MM.1S (cell line): ENCODE results near the gene PPP1R12B.
"Not testable (repeated sequence)": the region's sequence is repeated elsewhere in the genome, so short reads cannot be mapped to it uniquely, and the experiment has no call there.

Source experiments
- DNase-seq: peaks from one replicate; pipeline ENCODE4 v3.0.0-alpha.2; 2015
- H2AFZ ChIP-seq: fragments of 300-600 bp; sonication (generic); 2 replicates; pipeline ENCODE4 v1.6.0; 2016; ENCODE audit warnings: antibody characterized with exemption, low read length
- H3F3A ChIP-seq: fragments of 300-600 bp; sonication (generic); 2 replicates; pipeline ENCODE4 v1.6.1; 2016; ENCODE audit warnings: mild to moderate bottlenecking, antibody characterized with exemption, low read length, moderate library complexity, mixed read lengths; ENCODE audit not compliant: insufficient read depth
- H3K27ac ChIP-seq: fragments of 300-600 bp; sonication (generic); 2 replicates; pipeline ENCODE4 v1.5.1; 2016; ENCODE audit warnings: mild to moderate bottlenecking, low read length
- H3K27me3 ChIP-seq: fragments of 300-600 bp; sonication (generic); replicated peaks from 2 replicates; pipeline ENCODE4 v1.6.0; 2016; ENCODE audit warnings: low read length; ENCODE audit not compliant: insufficient read depth
- H3K36me3 ChIP-seq: fragments of 300-600 bp; sonication (generic); replicated peaks from 2 replicates; pipeline ENCODE4 v1.6.1; 2016; ENCODE audit warnings: mild to moderate bottlenecking, low read length, mixed read lengths; ENCODE audit not compliant: insufficient read depth
- H3K4me1 ChIP-seq: fragments of 300-600 bp; sonication (generic); 2 replicates; pipeline ENCODE4 v1.6.1; 2016; ENCODE audit warnings: low read length, mixed read lengths
- H3K4me2 ChIP-seq: fragments of 300-600 bp; sonication (generic); 2 replicates; pipeline ENCODE4 v1.6.0; 2016; ENCODE audit warnings: low read depth, low read length
- H3K4me3 ChIP-seq: fragments of 300-600 bp; sonication (generic); 2 replicates; pipeline ENCODE4 v1.5.1; 2016; ENCODE audit warnings: low read length, mixed read lengths
- H3K79me2 ChIP-seq: fragments of 300-600 bp; sonication (generic); 2 replicates; pipeline ENCODE4 v1.6.1; 2016; ENCODE audit warnings: mixed run types, low read length, mixed read lengths
- H3K9ac ChIP-seq: fragments of 300-600 bp; sonication (generic); 2 replicates; pipeline ENCODE4 v1.6.1; 2016; ENCODE audit warnings: low read length, mixed read lengths
- H3K9me2 ChIP-seq: fragments of 300-600 bp; sonication (generic); replicated peaks from 2 replicates; pipeline ENCODE4 v1.6.1; 2016; ENCODE audit warnings: mild to moderate bottlenecking, low read length, mixed read lengths; ENCODE audit not compliant: insufficient read depth
- H3K9me3 ChIP-seq: fragments of 300-600 bp; sonication (generic); replicated peaks from 2 replicates; pipeline ENCODE4 v1.6.1; 2016; ENCODE audit warnings: mild to moderate bottlenecking, low read length, mixed read lengths; ENCODE audit not compliant: insufficient read depth
- H4K20me1 ChIP-seq: fragments of 300-600 bp; sonication (generic); 2 replicates; pipeline ENCODE4 v1.6.1; 2016; ENCODE audit warnings: mild to moderate bottlenecking, low read length, moderate library complexity, mixed read lengths; ENCODE audit not compliant: insufficient read depth
- CTCF ChIP-seq: fragments of 300-600 bp; sonication (generic); IDR thresholded peaks from 2 replicates; pipeline ENCODE4 v1.5.1; 2016; ENCODE audit warnings: antibody characterized with exemption, low read length, mixed read lengths
- EZH2 ChIP-seq: fragments of 300-600 bp; sonication (generic); optimal IDR thresholded peaks from 2 replicates; pipeline ENCODE3; 2017; ENCODE audit warnings: low read depth, mild to moderate bottlenecking, antibody characterized with exemption, low read length, mixed read lengths
- EZH2phosphoT487 ChIP-seq: fragments of 300-600 bp; sonication (generic); IDR thresholded peaks from 2 replicates; pipeline ENCODE4 v1.6.1; 2018; ENCODE audit warnings: antibody characterized with exemption, low read length

PPP1R12B gene

GRCh38 chr1:202553560-202554038 is 205.1 kb downstream of the PPP1R12B start:
- peaks cover 33% of the 10 kb centered on the region for H3K4me1 ChIP-seq
- peaks cover 16% of the 10 kb centered on the region for H3F3A ChIP-seq
- no peak overlapping the region for H3K4me3 ChIP-seq
- peak overlapping the region; percentile 22; the same call in 1 of the 2 replicates for H3K27ac ChIP-seq
- H3K9ac ChIP-seq = no peak overlapping the region
- no peaks in the 10 kb centered on the region for H3K79me2 ChIP-seq
- H3K4me2 ChIP-seq = no peak overlapping the region
- H3K27me3 ChIP-seq = no peaks in the 10 kb centered on the region
- no peaks in the 10 kb centered on the region for H4K20me1 ChIP-seq
- H3K36me3 ChIP-seq = no peaks in the 10 kb centered on the region
- no peak overlapping the region for H2AFZ ChIP-seq
- no peaks in the 10 kb centered on the region for H3K9me3 ChIP-seq
- DNase-seq = no peak
- TF ChIP-seq EZH2phosphoT487 (no peak), EZH2 (no peak), CTCF (no peak)
- no peaks in the 10 kb centered on the region for H3K9me2 ChIP-seq

GRCh38 chr1:202554619-202555018 is 206.1 kb downstream of the PPP1R12B start:
- H4K20me1 ChIP-seq, H3K36me3 ChIP-seq, H3K79me2 ChIP-seq, H3K9me3 ChIP-seq, DNase-seq, H3K27ac ChIP-seq, H3K9ac ChIP-seq, H3K4me3 ChIP-seq, H2AFZ ChIP-seq, H3K27me3 ChIP-seq, H3K4me2 ChIP-seq, H3K9me2 ChIP-seq: not testable (repeated sequence)
- Histone ChIP-seq H3F3A (peaks cover 16% of the 10 kb centered on the region), H3K4me1 (peaks cover 33% of the 10 kb centered on the region)

- H3K36me3 ChIP-seq, H3K4me3 ChIP-seq, H2AFZ ChIP-seq, DNase-seq, H3K27me3 ChIP-seq, H3K4me2 ChIP-seq, H3K9me3 ChIP-seq, H3K9me2 ChIP-seq, H3K27ac ChIP-seq, H3K79me2 ChIP-seq, H4K20me1 ChIP-seq, H3K9ac ChIP-seq: not testable (repeated sequence)
- H3F3A ChIP-seq = peaks cover 17% of the 10 kb centered on the region
- H3K4me1 ChIP-seq = peaks cover 30% of the 10 kb centered on the region
Observed at GRCh38 chr1:202556037-202556436, 207.5 kb downstream of the PPP1R12B start.

- H3K4me2 ChIP-seq, H2AFZ ChIP-seq, DNase-seq, H3K27ac ChIP-seq, H3K27me3 ChIP-seq, H3K9ac ChIP-seq, H3K9me3 ChIP-seq, H3K79me2 ChIP-seq, H3K36me3 ChIP-seq, H3K9me2 ChIP-seq, H4K20me1 ChIP-seq, H3K4me3 ChIP-seq: not testable (repeated sequence)
- Histone ChIP-seq H3K4me1 (peaks cover 34% of the 10 kb centered on the region), H3F3A (peaks cover 22% of the 10 kb centered on the region)
Observed at GRCh38 chr1:202557662-202558061, 209.2 kb downstream of the PPP1R12B start.

- 0 out of 2 replicates have a peak overlapping the region, but pooled peaks have one; percentile 10 for H3K4me3 ChIP-seq
Observed at GRCh38 chr1:202561240-202561639, 212.7 kb downstream of the PPP1R12B start.

More at GRCh38 chr1:202561240-202561639, 212.7 kb downstream of the PPP1R12B start:
- H3F3A ChIP-seq = peaks cover 36% of the 10 kb centered on the region
- peaks cover 53% of the 10 kb centered on the region for H3K4me1 ChIP-seq
- peak overlapping the region; percentile 68; the same call in 1 of the 2 replicates for H3K27ac ChIP-seq
- peak; percentile 49 for DNase-seq
- H4K20me1 ChIP-seq = no peaks in the 10 kb centered on the region
- H3K4me2 ChIP-seq = peak overlapping the region; percentile 57
- H3K9ac ChIP-seq = no peak overlapping the region
- no peaks in the 10 kb centered on the region for H3K9me2 ChIP-seq
- no peak overlapping the region for H2AFZ ChIP-seq
- no peaks in the 10 kb centered on the region for H3K27me3 ChIP-seq
- H3K36me3 ChIP-seq = no peaks in the 10 kb centered on the region
- no peaks in the 10 kb centered on the region for H3K9me3 ChIP-seq
- no peaks in the 10 kb centered on the region for H3K79me2 ChIP-seq
- no peak for TF ChIP-seq CTCF
